Astrocyte (in vitro differentiated cells and primary cell): ENCODE measurements around the gene SLC4A8.

Experiments
- CTCF ChIP-seq: IDR thresholded peaks from 2 replicates; pipeline ENCODE4 v1.5.1; 2011; ENCODE audit warnings: low read depth, mild to moderate bottlenecking, inconsistent platforms, low read length, moderate library complexity; ENCODE audit not compliant: insufficient read depth
- EZH2 ChIP-seq: IDR thresholded peaks from 2 replicates; pipeline ENCODE4 v1.6.1; 2012; ENCODE audit warnings: mild to moderate bottlenecking, low read length, inconsistent platforms; ENCODE audit not compliant: insufficient read depth

- TF ChIP-seq CTCF (no peak), EZH2 (no peak)
Observed at GRCh38 chr12:51424094-51424661, 453 bp upstream of the SLC4A8 start.
